ENCODE measurements around the gene PIAS1. TPM values are rescaled to one million over a fixed set of nuclear protein-coding genes. Genes with fewer than 3 reads are reported as not detected.
A peak's percentile ranks its signal among the peaks of the same experiment; 100 is the strongest.

The PIAS1 gene
- total and polyA plus RNA-seq, 9 of the 15 experiments (the other 6 are each of a cell fraction or from before 2014, with no cell fraction given) = 18.0 to 59.1 (median 28.5) TPM

- H3K4me1 ChIP-seq (replicated peaks in 1 of 2; ENCODE audit: control insufficient read depth in 2 of 2, insufficient read depth in 2 of 2, low read length in 2 of 2) = peaks cover 39 to 43% of the 10 kb centered on the region in 2 experiments
- no peaks in the 10 kb centered on the region for H3K27me3 ChIP-seq (ENCODE audit: control insufficient read depth in 2 of 2, insufficient read depth in 2 of 2, low read length in 2 of 2)
- peaks cover 49% of the 10 kb centered on the region for H3K79me2 ChIP-seq (ENCODE audit: control insufficient read depth, insufficient read depth, low read length)
- H3K9me3 ChIP-seq (replicated peaks; ENCODE audit: control insufficient read depth, insufficient read depth, low read depth, low read length) = no peaks in the 10 kb centered on the region
- peaks cover 18% of the 10 kb centered on the region for H4K20me1 ChIP-seq (replicated peaks; ENCODE audit: control insufficient read depth, insufficient read depth, low read length)
- H3K4me3 ChIP-seq = peak within 1 kb of the TSS; percentile 93
- peaks cover 23% of the 10 kb centered on the region for H3K36me3 ChIP-seq (ENCODE audit: control insufficient read depth, insufficient read depth, low read length)
- H3K9ac ChIP-seq (ENCODE audit: insufficient read depth in 1 of 2, low read depth in 2 of 2, low read length in 2 of 2) = peak within 1 kb of the TSS; percentile 88 to 99
- POLR2A ChIA-PET = interaction anchor here (0.6 to 2.5 kb wide), 9 partner anchors 10 to 823 kb away, joined by 3 to 18 read pairs (median 3); partner anchors contain the start of gene FEM1B
- peak within 1 kb of the TSS; percentile 99 for H3K4me2 ChIP-seq (ENCODE audit: insufficient read depth, low read length)
- H2AFZ ChIP-seq (ENCODE audit: low read depth, low read length) = peak within 1 kb of the TSS; percentile 100
- CTCF ChIA-PET (ENCODE audit: low intra/inter-chr PET ratio) = no interaction called here
- H3K9me1 ChIP-seq (ENCODE audit: control insufficient read depth, insufficient read depth, low read length) = no peaks in the 10 kb centered on the region
- H3K27ac ChIP-seq (ENCODE audit: extremely low read depth, low read depth, low read length) = peak within 1 kb of the TSS; percentile 95
- intact Hi-C loops (cut with micrococcal nuclease) = no loop called here
- in situ Hi-C loops (cut with MboI) = no loop called here
- BruUV-seq (replicated peaks) = no TSS peak
- 2% methylated on average over 58 of the region's 82 CpGs for WGBS (ENCODE audit: insufficient coverage, low coverage, missing lambda C conversion rate)
- ATAC-seq = peak; percentile 91
- FAIRE-seq = no peak
- DNase-seq (ENCODE audit: extremely low read depth in 1 of 4, low spot score in 3 of 4) = peak; percentile 87 to 96 (median 96)
- TF ChIP-seq RCOR1 (IDR thresholded peaks at IDR 0.05; ENCODE audit: borderline replicate concordance in 1 of 2, low read depth in 2 of 2, low read length in 2 of 2) = peak in 1 of 2 experiments; percentile 16; a peak in 1 of 4 replicates
- peak; percentile 82 for TF ChIP-seq RBBP5 (IDR thresholded peaks at IDR 0.05; ENCODE audit: borderline replicate concordance, insufficient read depth, low read length, poor library complexity, severe bottlenecking)
- no peak; the same call in 1 of the 2 replicates for TF ChIP-seq FOXP4 (CRISPR knock-in tag; IDR thresholded peaks at IDR 0.05; ENCODE audit: borderline replicate concordance)
- no peak for TF ChIP-seq ZNF586 (CRISPR knock-in tag; conservative IDR thresholded peaks at IDR 0.05)
- TF ChIP-seq, protein P1, sequence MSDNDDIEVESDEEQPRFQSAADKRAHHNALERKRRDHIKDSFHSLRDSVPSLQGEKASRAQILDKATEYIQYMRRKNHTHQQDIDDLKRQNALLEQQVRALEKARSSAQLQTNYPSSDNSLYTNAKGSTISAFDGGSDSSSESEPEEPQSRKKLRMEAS (CRISPR knock-in tag; IDR thresholded peaks at IDR 0.05) = peak; percentile 91
- no peak for TF ChIP-seq TEAD2 (tag; IDR thresholded peaks at IDR 0.05)
- TF ChIP-seq, protein P2, sequence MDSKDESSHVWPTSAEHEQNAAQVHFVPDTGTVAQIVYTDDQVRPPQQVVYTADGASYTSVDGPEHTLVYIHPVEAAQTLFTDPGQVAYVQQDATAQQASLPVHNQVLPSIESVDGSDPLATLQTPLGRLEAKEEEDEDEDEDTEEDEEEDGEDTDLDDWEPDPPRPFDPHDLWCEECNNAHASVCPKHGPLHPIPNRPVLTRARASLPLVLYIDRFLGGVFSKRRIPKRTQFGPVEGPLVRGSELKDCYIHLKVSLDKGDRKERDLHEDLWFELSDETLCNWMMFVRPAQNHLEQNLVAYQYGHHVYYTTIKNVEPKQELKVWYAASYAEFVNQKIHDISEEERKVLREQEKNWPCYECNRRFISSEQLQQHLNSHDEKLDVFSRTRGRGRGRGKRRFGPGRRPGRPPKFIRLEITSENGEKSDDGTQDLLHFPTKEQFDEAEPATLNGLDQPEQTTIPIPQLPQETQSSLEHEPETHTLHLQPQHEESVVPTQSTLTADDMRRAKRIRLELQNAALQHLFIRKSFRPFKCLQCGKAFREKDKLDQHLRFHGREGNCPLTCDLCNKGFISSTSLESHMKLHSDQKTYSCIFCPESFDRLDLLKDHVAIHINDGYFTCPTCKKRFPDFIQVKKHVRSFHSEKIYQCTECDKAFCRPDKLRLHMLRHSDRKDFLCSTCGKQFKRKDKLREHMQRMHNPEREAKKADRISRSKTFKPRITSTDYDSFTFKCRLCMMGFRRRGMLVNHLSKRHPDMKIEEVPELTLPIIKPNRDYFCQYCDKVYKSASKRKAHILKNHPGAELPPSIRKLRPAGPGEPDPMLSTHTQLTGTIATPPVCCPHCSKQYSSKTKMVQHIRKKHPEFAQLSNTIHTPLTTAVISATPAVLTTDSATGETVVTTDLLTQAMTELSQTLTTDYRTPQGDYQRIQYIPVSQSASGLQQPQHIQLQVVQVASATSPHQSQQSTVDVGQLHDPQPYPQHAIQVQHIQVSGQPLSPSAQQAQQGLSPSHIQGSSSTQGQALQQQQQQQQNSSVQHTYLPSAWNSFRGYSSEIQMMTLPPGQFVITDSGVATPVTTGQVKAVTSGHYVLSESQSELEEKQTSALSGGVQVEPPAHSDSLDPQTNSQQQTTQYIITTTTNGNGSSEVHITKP (IDR thresholded peaks at IDR 0.05; ENCODE audit: partially characterized antibody) = peak; percentile 93
- peak; percentile 40 for TF ChIP-seq RBM25 (IDR thresholded peaks at IDR 0.05; ENCODE audit: low read depth, low read length, severe bottlenecking)
- TF ChIP-seq, protein P3, sequence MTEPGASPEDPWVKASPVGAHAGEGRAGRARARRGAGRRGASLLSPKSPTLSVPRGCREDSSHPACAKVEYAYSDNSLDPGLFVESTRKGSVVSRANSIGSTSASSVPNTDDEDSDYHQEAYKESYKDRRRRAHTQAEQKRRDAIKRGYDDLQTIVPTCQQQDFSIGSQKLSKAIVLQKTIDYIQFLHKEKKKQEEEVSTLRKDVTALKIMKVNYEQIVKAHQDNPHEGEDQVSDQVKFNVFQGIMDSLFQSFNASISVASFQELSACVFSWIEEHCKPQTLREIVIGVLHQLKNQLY (CRISPR knock-in tag; conservative IDR thresholded peaks at IDR 0.05) = 0 out of 4 replicates have a peak, but pooled peaks of 1 of the 2 experiments have one; percentile 28
- TF ChIP-seq U2AF1 (optimal IDR thresholded peaks at IDR 0.05; ENCODE audit: low read depth, low read length) = peak; percentile 79
- peak; percentile 92 for TF ChIP-seq RBFOX2 (IDR thresholded peaks at IDR 0.05; ENCODE audit: low read depth, low read length)
- TF ChIP-seq EP400 (IDR thresholded peaks at IDR 0.05) = peak; percentile 92
- peak; percentile 50; the same call in 1 of the 2 replicates for TF ChIP-seq HLTF (IDR thresholded peaks at IDR 0.05)
- TF ChIP-seq STAT5B (CRISPR knock-in tag; IDR thresholded peaks at IDR 0.05) = no peak
These were observed 175.5 kb downstream of the PIAS1 start, which contains the start of gene CLN6 for GRCh38 chr15:68229386-68230156. CLN6 (minus strand) TSS chr15:68229728; CDS start chr15:68229584, 144 bp downstream.

All from K562 (cell line).